Coronary artery (tissue), 2 donors: Measurements from ENCODE around the gene C19orf25.

Source experiments
- DNase-seq: peaks from one replicate; pipeline ENCODE4 v3.0.0-alpha.2; 2017; ENCODE audit warnings: low spot score
- H3K27ac ChIP-seq, 2 donors: fragments of 200-600 bp; sonication (generic); one replicate each; pipeline ENCODE4 v1.5.1; 2016 to 2019
- H3K4me3 ChIP-seq: fragments of 200-600 bp; sonication (generic); 2 replicates; pipeline ENCODE4 v1.5.1; 2016; ENCODE audit warnings: mild to moderate bottlenecking, moderate library complexity
- CTCF ChIP-seq: fragments of 200-600 bp; sonication (generic); IDR thresholded peaks from one replicate; pipeline ENCODE4 v1.5.1; 2019; ENCODE audit warnings: antibody characterized with exemption

The C19orf25 gene

DNA sequence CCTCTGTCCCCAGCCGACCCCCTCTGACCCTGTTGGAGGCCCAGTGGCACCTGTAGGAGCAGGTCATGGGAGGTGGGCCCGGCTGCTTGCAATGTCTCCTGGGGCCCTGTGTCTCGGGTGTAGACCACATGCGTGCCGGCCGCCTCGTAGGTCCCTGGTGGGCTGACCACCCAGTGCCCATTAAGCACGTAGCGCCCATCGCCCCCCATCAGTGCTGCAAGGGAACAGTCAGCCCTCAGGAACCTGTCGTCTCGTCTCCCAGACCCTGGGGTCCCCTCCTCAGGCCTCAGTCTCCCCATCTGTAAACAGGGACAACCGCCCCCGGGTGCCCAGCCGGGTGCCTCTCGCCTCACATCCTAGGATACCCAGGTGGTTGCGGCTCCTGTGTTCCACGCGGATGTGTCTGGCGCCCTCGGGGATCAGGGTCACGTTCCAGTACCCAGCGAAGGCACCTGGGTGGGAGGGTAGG lies 28.2 kb upstream of the C19orf25 start:
- Histone ChIP-seq H3K27ac (peak overlapping the region in 1 of 2 donors; percentile 94), H3K4me3 (peak overlapping the region; percentile 72)
- DNase-seq: no peak
- TF ChIP-seq CTCF: no peak

DNA sequence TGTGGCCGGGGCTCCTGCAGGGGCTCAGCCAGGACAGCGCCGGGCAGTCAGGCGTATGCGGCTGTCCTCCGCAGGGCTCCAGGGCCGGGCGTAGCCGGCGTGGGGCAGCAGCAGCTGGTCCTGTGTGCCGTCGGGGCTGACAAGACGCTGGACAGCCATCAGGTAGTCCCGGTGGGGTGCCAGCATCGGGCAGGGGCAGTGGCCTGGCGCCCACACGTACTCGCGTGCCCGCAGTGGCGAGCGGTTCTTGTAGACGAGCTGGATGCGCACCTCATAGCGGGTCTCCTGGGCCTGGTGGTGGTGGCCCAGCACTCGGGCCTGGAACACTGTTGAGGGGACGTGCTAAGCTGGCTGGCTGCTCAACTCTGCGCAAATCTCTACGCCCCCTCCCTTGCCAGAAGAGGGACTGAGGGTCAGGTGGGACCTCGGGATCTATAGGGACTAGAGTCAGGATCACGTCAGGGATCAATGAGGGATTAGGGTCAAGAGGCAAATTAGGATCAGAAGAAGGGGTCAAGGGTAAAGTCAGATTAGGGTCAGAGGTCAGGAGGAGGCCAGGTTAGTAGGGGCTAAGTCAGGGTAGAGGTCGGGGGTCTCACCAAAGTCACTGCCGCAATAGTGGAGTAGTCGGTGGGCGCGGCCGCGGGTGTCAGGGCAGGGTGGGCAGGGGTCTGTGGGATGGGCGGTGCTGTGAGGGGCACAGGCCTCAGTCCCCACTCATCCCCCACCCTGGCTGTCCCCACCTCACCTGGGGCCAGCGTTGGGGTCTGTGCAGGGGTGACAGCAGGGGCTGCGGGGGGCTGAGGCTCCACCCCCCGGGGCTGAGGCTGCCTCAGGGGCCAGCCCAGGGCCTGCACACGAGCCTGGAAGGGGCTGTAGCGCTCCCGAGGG lies 27.2 kb upstream of the C19orf25 start:
- no peak overlapping the region for H3K4me3 ChIP-seq
- no peak overlapping the region for H3K27ac ChIP-seq
- no peak for DNase-seq
- TF ChIP-seq CTCF: no peak

DNA sequence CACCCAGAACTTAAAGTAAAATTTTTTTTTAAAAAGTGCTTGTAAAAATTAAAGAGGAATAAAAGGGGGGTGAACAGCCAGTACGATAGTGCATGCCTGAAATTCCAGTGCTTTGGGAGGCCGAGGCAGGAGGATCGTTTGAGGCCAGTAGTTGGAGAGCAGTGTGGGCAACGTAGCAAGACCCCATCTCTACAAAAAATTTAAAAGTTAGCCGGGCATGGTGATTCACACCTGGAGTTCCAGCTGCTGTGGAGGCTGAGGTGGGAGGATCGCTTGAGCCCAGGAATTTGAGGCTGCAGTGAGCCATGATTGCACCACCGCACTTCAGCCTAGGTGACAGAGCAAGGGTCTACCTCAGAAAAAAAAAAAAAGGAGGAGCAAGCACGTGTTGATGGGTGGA lies 26.0 kb upstream of the C19orf25 start:
- DNase-seq: no peak
- no peak overlapping the region for H3K27ac ChIP-seq
- H3K4me3 ChIP-seq: no peak overlapping the region
- TF ChIP-seq CTCF: no peak

- no peak for DNase-seq
- Histone ChIP-seq H3K4me3 (no peak overlapping the region), H3K27ac (no peak overlapping the region)
- no peak for TF ChIP-seq CTCF
Measured at GRCh38 chr19:1503925-1504773, 25.1 kb upstream of the C19orf25 start.

DNA sequence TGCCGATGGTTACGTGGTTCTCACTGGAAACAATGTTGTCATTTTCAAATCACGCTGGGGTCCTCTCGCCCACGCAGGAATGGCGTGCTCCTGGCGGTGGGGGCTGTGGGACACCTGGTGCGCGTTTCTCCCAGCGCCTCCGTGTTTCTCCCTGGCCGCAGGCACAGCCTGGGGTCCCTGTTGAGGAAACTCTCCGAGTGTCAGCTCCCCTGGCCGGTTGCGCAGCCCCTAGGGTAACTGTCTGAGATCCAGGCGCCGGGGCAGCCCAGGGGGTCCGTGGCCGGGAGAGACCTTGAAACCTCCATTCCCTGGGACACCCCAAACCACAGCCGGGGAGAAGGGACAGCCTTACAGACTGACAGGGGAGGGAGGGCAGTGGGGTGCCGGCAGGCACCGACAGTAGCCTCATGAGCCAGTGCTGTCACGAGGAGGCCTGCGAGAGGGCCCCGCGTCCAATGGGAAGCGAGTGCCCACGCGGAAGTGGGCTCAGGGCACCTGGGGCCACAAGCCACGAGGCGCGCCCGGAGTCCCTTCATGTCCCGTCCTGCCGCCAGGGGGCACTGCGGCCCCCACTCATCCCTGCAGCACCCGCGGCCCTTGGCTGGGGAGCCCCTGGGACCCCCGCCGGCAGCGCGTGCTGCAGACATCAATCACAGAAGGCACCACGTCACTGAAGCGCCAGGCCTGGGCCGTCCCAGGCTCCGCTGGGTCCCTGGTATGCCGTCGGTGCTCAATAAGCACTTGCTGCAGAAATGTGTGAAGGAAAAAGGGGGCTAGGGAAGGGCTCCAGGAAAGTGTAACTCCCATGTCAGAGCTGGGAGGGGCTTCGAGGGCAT lies 24.3 kb upstream of the C19orf25 start:
- DNase-seq: no peak
- H3K27ac ChIP-seq: no peak overlapping the region
- peak overlapping the region; percentile 42 for H3K4me3 ChIP-seq
- TF ChIP-seq CTCF: peak; percentile 61

DNA sequence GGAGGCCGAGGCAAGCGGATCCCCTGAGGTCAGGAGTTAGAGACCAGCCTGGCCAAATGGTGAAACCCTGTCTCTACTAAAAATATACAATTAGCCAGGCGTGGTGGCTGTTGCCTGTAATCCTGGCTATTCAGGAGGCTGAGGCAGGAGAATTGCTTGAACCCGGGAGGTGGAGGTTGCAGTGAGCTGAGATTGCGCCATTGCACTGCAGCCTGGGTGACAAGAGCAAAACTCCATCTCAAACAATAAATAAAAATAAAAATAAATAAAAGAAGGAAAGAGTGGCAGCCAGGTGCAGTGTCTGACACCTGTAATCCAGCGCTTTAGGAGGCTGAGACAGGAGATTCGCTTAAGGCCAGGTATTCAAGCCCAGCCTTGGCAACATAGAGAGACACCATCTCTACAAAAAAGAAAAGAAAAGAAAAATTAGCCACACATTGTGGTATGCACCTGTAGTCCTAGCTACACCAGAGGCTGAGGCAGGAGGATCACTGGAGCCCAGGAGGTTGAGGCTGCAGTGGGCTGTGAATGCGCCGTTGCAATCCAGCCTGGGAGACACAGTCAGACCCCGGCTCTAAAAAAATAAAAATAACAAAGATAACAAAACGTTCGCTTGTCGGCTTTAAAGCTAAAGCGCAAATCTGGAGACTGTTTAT lies 23.5 kb upstream of the C19orf25 start:
- Histone ChIP-seq H3K4me3 (peak overlapping the region; percentile 42), H3K27ac (no peak overlapping the region)
- TF ChIP-seq CTCF: no peak
- no peak for DNase-seq
